ENCODE results near the gene CLEC17A.

GRCh38 chr19:14619404-14619803 is 36.5 kb downstream of the CLEC17A start:
- TF ChIP-seq CTCF (conservative IDR thresholded peaks at IDR 0.05; ENCODE audit: low read length) (no peak), EZH2phosphoT487 (IDR thresholded peaks at IDR 0.05; ENCODE audit: borderline replicate concordance, low read depth, low read length) (no peak)

All from OCI-LY7 (cell line).